SU-DHL-6 (cell line): ENCODE results near the gene SEC14L1.

ENCODE experiments used
- H2AFZ ChIP-seq: fragments of 200-600 bp; sonication (generic); 2 replicates; pipeline ENCODE4 v1.6.1; 2014; ENCODE audit warnings: low read depth, mild to moderate bottlenecking, moderate library complexity, mixed read lengths, antibody characterized with exemption, low read length; ENCODE audit not compliant: severe bottlenecking
- H3F3A ChIP-seq: fragments of 200-600 bp; shearing (Covaris generic); 2 replicates; pipeline ENCODE4 v1.6.0; 2016; ENCODE audit warnings: antibody characterized with exemption, mild to moderate bottlenecking; ENCODE audit not compliant: insufficient read depth
- H3K27ac ChIP-seq: fragments of 200-600 bp; sonication (generic); 2 replicates; pipeline ENCODE4 v1.5.1; 2016; ENCODE audit warnings: low read depth, mild to moderate bottlenecking, low read length, moderate library complexity, mixed read lengths
- H3K27me3 ChIP-seq: fragments of 200-600 bp; sonication (generic), shearing (Covaris generic); 2 replicates; pipeline ENCODE4 v1.6.0; 2014; ENCODE audit warnings: mild to moderate bottlenecking, low read length
- H3K36me3 ChIP-seq: fragments of 200-600 bp; sonication (generic); 2 replicates; pipeline ENCODE4 v1.6.1; 2014; ENCODE audit warnings: mild to moderate bottlenecking, low read length, mixed read lengths
- H3K4me2 ChIP-seq: fragments of 300-600, 200-600 bp; shearing (Covaris generic), sonication (generic); 2 replicates; pipeline ENCODE4 v1.6.0; 2014; ENCODE audit warnings: low read length, low read depth, mild to moderate bottlenecking; ENCODE audit not compliant: poor library complexity, severe bottlenecking
- H3K4me3 ChIP-seq: fragments of 200-600 bp; sonication (generic); 2 replicates; pipeline ENCODE4 v1.5.1; 2014; ENCODE audit warnings: antibody characterized with exemption, low read length, mild to moderate bottlenecking, mixed read lengths; ENCODE audit not compliant: insufficient read depth, poor library complexity, severe bottlenecking
- H3K79me2 ChIP-seq: fragments of 200-600 bp; sonication (generic); 2 replicates; pipeline ENCODE4 v1.6.1; 2014; ENCODE audit warnings: mild to moderate bottlenecking, low read length, moderate library complexity; ENCODE audit not compliant: insufficient read depth
- H3K9ac ChIP-seq: fragments of 200-600 bp; sonication (generic); 2 replicates; pipeline ENCODE4 v1.7.0; 2014; ENCODE audit warnings: mild to moderate bottlenecking, low read length
- H3K9me2 ChIP-seq: fragments of 200-600 bp; sonication (generic); replicated peaks from 2 replicates; pipeline ENCODE4 v1.6.1; 2014; ENCODE audit warnings: low read length; ENCODE audit not compliant: insufficient read depth
- H3K9me3 ChIP-seq: fragments of 200-600 bp; sonication (generic); 2 replicates; pipeline ENCODE4 v1.6.1; 2014; ENCODE audit warnings: low read length, mixed read lengths; ENCODE audit not compliant: insufficient read depth
- H4K20me1 ChIP-seq: fragments of 200-600 bp; sonication (generic); 2 replicates; pipeline ENCODE4 v1.6.1; 2014; ENCODE audit warnings: low read depth, mild to moderate bottlenecking, antibody characterized with exemption, low read length, moderate library complexity, mixed read lengths
- CTCF ChIP-seq: fragments of 200-600 bp; sonication (generic); IDR thresholded peaks from one replicate; pipeline ENCODE4 v1.5.1; 2017; ENCODE audit warnings: antibody characterized with exemption, mild to moderate bottlenecking, low read length, moderate library complexity; ENCODE audit not compliant: insufficient read depth, poor library complexity, severe bottlenecking
- EZH2phosphoT487 ChIP-seq: fragments of 200-600 bp; sonication (generic), shearing (Covaris generic); conservative IDR thresholded peaks from 2 replicates; pipeline ENCODE4 v1.6.1; 2018; ENCODE audit warnings: mild to moderate bottlenecking, antibody characterized with exemption, low read length, moderate library complexity, mixed read lengths

SEC14L1 gene

DNA sequence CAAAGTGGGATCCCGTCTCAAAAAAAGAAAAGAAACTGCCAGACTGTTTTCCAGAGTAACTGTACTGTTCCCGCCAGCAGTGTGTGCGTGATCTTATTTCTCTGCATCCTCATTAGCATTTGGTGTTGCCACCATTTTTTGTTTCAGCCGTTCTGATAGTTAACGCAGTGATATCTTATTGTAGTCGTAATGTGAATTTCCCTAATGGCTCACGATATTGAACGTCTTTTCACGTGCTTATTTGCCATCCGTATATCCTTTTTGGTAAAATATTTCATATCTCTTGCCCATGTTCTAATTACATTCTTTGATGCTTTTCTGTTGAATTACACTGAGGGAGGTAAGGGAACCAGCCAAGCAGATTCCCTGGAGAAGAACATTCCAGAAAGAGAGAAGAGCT lies 92.4 kb downstream of the SEC14L1 start:
- Histone ChIP-seq H3K79me2 (no peaks in the 10 kb centered on the region), H2AFZ (no peak overlapping the region), H3K27me3 (no peaks in the 10 kb centered on the region), H4K20me1 (no peaks in the 10 kb centered on the region), H3K4me2 (no peak overlapping the region), H3K27ac (no peak overlapping the region), H3F3A (no peaks in the 10 kb centered on the region), H3K9ac (no peak overlapping the region), H3K4me3 (no peak overlapping the region), H3K9me2 (no peaks in the 10 kb centered on the region), H3K36me3 (no peaks in the 10 kb centered on the region), H3K9me3 (no peaks in the 10 kb centered on the region)
- TF ChIP-seq CTCF (no peak), EZH2phosphoT487 (no peak)

- no peak overlapping the region for H3K4me2 ChIP-seq
- H3K27me3 ChIP-seq = no peaks in the 10 kb centered on the region
- TF ChIP-seq CTCF (no peak), EZH2phosphoT487 (no peak)
- no peaks in the 10 kb centered on the region for H3K9me3 ChIP-seq
- H3K9me2 ChIP-seq = no peaks in the 10 kb centered on the region
- no peak overlapping the region for H3K9ac ChIP-seq
- no peaks in the 10 kb centered on the region for H3F3A ChIP-seq
- no peaks in the 10 kb centered on the region for H3K36me3 ChIP-seq
- no peak overlapping the region for H3K27ac ChIP-seq
- H2AFZ ChIP-seq = no peak overlapping the region
- H3K4me3 ChIP-seq = no peak overlapping the region
- no peaks in the 10 kb centered on the region for H3K79me2 ChIP-seq
- H4K20me1 ChIP-seq = no peaks in the 10 kb centered on the region
These were observed 93.0 kb downstream of the SEC14L1 start for GRCh38 chr17:77233635-77234334.

- H3K4me3 ChIP-seq = no peak overlapping the region
- no peak overlapping the region for H3K9ac ChIP-seq
- no peaks in the 10 kb centered on the region for H3F3A ChIP-seq
- no peaks in the 10 kb centered on the region for H4K20me1 ChIP-seq
- H3K9me3 ChIP-seq = no peaks in the 10 kb centered on the region
- no peaks in the 10 kb centered on the region for H3K9me2 ChIP-seq
- TF ChIP-seq CTCF (no peak), EZH2phosphoT487 (no peak)
- H3K36me3 ChIP-seq = no peaks in the 10 kb centered on the region
- H3K79me2 ChIP-seq = no peaks in the 10 kb centered on the region
- H3K27ac ChIP-seq = no peak overlapping the region
- no peaks in the 10 kb centered on the region for H3K27me3 ChIP-seq
- H2AFZ ChIP-seq = no peak overlapping the region
- H3K4me2 ChIP-seq = no peak overlapping the region
These were observed 93.9 kb downstream of the SEC14L1 start for GRCh38 chr17:77234695-77235094.
